Effector CD4-positive, alpha-beta T cell (primary cell): ENCODE measurements around the gene ALCAM.
A peak's percentile ranks its signal among the peaks of the same experiment; 100 is the strongest.

Source experiments
- DNase-seq: peaks from one replicate; pipeline ENCODE4 v3.0.0-alpha.2; 2020
- total RNA-seq: gene quantifications from one replicate; lab custom pipeline; 2026; lab: John Stamatoyannopoulos, UW

ALCAM gene
- total RNA-seq: 15.2 reads per million, percentile 41 among the genes with 10 or more reads in this experiment

DNA sequence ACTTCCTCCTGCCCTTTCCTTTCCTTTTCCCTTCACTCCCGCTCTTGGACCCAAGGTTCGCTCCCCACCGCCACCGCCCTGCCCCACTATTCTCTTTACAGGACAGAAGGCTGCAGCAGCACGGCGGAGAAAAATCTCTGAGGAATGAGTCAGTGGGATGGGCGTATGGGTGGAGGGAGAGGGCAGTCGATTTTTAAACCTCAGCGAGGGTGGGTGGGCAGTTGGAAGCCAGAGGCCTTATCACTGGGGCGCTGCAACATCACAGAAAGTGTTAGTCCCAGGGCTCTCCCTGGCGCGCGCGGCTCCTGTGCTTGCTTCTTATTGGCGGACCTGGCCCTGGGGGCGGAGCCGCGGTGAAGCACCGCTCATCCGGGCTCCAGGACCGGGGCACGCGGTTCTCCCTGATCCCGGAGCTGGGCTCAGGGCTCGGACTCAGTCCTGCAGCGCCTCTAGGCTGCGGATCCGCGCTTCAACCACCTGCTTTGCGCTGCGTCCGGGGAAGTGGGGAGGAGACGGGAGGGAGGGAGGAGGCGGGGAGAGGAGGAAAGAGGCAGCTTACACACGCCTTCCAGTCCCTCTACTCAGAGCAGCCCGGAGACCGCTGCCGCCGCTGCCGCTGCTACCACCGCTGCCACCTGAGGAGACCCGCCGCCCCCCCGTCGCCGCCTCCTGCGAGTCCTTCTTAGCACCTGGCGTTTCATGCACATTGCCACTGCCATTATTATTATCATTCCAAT lies at the start of gene ALCAM:
Gene ALCAM (plus strand): TSS at position 584 of the 737 bp plus-strand sequence.
- DNase-seq: peak; percentile 74

DNA sequence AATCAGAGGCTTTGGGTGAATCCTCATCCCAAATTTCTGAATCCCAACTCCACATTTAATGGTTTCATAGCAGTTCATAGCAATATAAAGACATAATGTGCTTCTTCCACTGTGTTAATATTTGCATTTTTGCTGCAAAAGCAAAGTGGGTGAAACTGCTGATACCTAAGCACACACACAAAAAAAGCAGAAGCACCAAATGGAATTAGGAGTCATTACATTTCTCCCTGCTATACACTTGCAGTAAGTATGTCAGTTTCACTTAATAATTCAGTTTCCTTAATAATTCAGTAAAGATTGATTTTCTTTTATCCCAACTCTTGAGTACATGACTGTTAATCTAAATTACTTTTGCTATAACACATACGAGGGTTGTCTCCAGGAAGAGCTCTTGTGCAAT lies 48.9 kb upstream of the ALCAM start:
- no peak for DNase-seq

DNA sequence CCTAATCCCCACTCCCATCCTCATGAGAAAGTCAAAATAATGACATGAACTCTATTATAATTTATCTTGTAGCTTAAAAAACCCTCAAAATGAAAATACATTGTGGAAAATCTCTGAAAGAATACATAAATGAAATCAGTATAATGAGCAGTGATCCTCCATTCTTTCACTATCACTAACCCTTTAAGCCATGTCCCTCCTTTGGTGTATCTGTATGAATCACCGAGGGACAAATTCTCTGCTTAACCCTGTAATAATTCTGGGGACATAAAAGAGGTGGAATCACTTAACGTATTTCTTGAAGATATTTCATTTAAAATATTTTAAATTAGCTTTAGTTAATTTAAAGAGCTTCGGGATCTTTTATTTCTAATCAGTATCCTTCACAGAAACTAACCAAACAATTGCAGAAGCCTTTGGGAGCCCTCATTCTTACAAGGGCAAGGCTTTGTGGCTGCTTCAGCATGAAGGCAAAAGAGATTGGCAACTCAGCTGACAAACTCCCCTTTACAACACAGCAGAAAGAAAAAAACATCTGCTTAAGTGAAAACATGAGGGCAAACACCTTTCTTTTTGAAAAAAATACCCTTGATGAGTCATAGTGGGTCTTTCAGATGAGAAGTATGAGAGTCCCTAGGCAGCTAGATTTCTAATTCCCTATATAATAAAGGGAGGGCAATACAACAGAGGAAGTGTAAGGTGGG lies 44.0 kb upstream of the ALCAM start:
- no peak for DNase-seq

DNA sequence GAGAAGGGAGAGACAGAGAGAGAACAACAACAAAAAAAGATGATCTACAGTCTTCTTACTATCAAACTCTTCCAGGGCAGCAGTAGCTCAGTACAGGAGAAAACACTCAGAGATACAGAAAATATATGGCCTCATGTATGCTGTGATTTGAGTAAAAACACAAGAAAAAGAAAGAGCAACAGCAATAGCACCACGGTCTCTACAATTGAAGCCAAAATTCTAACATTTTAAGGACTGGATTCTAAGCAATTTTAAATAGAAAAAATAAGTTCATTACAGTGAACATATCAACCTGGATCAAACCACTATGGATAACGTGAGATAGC lies 43.5 kb upstream of the ALCAM start:
- no peak for DNase-seq

DNA sequence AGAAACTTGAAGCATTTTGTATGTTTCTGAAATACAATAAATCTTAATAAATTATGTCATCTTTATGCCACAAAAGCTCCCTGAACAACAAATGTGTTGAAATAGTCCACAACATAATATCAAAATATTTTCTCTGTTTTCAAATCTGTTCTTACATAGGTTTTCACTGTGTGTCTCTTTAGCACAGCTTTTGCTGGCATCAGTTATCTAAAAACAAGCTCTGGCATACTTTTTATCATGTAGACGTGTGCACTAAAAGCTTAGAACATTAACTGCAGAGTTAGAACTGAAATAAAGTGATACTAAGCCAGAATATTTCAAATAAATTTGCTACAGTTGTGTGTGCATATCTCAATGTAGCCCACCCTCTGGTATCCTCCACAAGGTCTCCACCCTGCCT lies 41.8 kb upstream of the ALCAM start:
- no peak for DNase-seq

DNA sequence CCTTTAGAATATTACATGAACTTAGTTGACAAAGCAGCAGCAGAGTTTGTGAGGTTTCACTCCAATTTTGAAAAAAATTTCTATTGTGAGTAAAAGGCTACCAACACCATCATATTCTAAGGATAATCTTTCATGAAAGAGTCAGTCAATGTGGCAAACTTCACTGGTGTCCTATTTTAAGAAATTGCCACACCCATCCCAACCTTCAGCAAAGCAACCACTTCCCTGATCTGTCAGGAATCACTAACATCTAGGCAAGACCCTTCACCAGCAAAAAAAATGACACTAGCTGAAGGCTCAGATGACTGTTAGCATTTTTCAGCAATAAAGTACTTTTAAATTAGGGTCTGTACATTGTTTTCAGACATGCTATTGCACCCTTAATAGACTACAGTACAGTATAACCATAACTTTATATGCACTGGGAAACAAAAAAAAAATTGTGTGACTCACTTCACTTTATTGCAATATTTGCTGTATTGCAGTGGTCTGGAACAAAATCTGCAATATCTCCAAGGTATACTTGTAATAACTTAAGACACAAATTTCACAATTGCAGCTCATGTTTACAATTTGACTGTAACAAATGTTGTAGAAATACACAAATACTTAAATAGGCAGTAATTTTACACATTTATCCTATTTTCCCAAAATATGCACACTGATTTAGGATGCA lies 38.9 kb upstream of the ALCAM start:
- DNase-seq: no peak

DNA sequence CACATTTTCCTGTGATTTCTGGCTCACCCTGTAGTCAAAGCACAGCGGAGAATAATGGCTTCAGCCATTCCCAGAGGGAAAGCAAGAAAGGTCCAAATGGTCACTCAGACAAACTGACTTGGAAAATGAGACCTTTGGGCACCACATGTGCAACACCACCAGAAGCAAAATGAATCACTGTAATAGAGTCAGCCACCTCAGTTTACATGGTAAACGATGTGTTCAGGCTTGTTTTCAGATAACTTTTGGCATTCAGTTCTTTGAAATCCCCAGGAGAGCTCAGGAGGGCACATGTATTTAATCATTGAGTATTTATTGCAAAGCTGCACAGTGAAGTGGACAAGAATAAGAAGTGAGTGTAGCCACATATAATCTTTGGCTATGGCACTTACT lies 38.4 kb upstream of the ALCAM start:
- DNase-seq: no peak

DNA sequence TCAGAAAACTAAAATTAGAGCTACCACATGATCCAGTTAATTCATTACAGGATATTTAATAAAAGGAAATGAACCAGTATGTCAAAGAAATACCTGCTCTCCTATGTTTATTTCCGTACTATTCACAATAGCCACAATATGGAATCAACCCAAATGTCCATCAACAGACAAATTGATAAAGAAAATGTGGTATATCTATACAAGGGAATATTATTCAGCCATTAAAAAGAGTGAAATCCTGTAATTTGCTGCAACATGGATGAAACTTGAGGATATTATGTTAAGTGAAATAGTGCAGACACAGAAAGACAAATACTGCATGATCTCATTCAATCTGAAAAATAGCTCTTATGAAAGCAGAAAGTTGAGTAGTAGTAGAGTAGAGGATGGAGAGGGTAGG lies 33.7 kb upstream of the ALCAM start:
- DNase-seq: no peak

DNA sequence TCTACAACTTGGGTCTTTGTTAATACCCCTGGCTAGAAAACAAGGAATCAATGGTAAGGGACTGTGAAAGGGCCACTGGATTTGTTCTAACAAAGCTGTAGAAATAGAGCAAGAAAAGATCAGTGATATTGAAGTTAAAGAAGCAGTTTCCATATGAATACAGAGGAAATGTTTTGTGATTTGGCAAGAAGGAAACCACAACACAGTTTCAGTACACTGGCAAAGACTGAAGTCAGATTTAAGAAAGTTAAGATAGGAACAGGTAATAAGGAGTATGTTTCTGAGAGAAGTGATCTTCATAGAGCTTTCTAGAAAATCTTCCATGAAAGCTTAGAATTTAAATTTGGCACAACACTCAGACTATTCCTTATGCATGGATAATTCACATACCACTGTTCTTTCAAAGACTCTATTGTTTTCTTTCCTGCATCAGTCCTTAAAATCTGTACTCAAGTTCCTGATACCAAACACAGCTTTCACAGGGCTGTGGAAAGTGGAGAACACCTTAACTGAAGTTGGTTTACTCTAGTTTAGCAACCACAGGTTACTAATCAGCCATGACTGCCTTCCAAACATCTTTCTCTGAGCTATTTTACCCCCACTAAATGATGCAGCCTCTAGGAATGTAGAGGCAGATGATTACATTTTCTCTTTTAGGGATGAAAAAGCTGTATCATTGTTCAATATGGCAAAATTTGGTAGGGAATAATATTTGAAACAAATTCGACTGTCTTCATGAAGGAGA lies 32.4 kb upstream of the ALCAM start:
- DNase-seq: no peak

DNA sequence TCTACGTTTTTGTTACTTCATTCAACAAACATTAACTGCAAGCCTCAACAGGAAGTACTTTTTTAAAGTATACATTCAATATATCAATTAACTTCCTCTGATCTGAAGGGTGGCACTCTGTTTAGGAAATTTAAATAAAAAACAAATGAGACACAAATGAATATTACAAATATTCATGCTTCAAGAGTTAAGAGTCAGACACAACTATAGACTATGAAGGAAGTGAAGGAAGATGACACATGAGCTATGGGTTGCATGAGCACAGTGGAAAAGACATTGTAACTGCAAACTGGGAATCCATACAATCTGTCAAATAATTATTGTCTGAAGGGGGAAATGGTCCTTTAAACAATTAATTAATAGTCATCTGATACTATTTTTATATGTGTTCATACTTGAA lies 26.8 kb upstream of the ALCAM start:
- no peak for DNase-seq

DNA sequence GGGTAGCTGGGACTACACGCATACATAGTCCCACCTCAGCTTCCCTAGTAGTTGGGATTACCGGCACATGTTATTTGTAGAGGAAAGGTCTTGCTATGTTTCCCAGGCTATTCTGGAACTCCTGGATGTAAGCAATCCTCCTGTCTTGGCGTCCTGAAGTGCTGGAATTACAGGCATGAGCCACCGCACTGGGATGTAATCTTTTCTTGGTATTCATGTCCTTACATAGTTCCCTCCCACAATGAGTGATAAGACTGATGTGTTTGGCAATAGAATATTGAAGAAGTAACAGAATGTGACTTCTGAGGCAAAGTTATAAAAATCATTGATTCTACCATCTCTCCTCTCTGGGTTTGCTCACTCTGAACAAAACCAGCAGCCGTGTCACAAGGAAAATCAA lies 22.7 kb upstream of the ALCAM start:
- DNase-seq: no peak

DNA sequence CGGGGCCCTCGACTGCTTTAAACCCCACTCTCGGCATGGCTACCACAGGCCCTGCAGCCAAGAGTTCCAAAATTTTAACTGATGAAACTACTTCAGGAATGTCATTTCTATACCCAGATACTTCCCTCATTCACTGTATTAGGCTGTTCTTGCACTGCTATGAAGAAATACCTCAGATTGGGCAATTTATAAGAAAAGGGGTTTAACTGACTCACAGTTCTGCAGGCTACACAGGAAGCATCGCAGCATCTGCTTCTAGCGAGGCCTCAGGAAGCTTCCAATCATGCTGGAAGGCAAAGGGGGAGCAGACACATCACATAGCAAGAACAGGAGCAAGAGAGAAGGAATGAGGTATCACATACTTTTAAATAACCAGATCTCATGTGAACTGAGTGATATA lies 21.6 kb upstream of the ALCAM start:
- no peak for DNase-seq

DNA sequence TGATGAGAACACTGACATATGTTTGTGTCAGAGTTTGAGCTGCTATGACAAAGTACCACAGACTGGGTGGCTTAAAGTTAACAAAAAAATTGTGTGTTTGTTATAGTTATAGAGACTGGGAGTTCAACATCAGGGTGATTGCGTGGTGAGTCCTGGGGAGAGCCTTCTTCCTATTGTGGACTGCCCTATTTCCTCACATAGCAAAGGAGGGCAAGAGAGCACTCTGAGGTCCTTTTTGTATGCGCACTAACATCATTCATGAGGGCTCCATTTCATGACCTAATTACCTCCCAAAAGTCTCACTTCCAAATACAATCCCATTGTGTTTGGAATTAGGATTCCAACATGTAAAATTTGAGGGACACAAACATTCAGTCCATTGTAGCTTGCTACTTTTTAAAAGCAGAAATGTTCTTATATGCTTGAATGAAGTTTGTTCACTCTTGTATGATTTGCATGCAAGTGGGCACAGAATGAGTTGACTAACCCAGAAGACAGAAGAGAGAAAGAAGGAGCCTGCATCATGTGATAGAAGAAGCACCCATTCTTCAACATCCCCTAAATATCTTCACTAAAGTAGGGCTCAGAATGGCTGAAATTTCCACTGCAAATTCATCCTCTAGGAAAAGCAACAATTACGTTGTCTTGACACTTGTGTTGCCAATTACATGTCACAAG lies 18.9 kb upstream of the ALCAM start:
- no peak for DNase-seq

DNA sequence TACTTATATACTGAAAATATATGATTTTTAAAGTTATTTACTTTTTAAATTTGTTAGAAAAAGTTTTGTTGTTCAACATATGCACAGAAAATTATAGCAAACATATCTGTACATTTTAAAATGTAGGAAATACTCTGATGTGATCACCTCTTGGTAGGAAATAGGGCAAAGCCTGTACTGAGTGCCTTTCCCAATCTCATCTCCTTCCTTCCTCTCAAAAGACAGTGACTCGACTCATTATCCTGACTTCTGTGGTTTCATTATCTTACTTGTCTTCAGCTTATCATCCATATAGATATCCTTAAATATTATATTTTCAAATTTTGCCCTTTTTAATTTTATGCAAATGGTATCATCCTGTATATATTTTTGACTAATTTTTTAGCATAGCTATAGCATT lies 18.4 kb upstream of the ALCAM start:
- no peak for DNase-seq

DNA sequence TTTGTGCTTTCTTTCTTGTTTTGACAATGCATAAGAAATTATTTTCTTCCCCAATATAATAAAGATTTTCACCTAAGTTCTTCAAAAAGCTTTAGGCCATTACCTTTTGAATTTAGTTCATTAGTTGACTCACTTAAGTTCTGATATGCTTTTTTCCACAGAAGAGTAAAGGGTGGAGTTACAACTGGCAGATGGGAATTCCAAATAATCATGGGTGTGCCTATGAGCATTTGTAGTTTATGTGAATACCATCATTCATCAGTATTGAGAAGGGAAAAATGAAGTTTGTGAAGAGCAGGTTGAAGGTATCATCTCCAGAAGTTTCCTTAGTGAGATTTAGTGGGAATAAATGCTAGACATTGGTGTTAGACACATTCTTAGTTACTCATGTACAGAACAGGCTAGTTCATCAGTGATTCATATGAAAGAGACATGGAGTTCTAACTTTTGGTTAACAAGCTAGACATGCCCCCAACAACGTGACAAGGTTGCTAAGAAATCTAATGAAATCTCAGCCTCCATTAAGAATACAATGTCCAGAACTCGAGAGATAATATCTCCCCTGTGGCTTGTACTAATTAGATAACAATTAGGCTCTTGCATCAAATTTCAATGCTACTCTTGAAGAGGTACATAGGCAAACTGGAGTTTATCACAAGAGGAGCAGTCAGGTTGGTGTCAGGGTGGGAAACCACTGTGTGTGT lies 16.9 kb upstream of the ALCAM start:
- DNase-seq: no peak

DNA sequence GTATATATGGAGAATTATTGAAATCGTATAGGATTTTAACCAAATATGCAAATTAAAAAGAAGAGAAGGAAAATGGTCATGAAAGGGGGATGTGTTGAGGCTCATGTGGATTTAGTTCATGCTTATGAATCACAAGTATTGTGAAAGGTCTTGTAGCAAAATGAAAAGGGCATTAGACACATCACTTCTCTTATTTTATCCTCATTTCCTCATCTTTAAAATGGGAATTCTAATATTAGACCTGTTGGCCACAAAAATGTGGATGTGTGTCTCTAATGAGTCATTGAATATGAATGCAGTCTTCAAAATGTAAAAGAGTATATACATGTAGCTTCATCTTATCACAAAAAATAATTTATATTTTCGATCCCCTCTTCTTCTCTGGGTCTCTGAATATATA lies 14.9 kb upstream of the ALCAM start:
- DNase-seq: no peak

DNA sequence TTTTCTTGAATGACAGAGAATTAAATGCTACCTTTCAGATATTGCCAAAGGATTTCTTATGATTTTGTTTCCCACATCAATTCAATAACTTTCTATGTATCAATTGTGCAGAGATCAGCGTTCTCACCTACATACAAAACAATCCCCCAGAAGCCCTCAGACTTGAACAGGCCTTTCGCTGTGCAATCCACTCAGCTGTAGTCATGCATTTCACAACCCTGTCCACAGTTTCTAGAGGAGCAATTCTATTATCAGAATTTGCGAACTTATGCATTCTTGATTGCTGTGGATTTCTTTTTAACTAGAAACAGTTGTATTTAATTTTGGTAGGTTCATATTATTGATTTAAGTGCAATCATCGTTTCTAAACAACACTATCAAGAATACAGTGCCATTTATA lies 13.7 kb upstream of the ALCAM start:
- DNase-seq: no peak

DNA sequence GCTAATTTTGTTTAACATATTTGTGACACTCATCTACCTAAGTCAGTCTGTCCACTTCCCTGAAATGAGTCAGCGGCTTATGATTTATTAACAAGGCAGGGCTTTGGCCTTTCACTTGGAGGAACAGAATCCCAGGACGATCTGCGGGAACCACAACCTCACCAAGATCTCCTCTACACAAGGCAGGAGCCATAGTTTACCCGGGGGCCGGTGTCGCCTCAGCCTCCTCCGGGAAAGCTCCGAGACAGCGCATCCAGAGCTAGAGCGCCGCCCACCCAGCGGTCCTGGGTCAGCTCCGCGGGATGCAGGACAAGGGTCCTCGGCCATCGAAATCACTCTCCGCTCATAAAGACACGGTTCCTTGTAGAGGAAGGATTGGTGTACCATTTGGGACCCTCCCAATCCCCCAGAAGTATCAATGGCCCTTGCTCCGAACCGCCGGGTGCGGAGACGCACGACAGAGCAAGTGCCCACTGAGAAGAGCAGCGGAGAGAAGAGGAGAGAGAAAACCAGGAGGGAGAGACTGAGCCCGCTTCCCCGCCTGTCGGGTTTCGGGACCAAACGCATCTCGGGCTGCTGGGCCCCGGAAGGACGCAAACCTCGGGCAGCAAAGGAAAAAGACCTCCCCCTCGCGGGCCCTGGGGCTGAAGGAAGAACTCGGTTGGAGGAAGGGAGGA lies 13.1 kb upstream of the ALCAM start:
- no peak for DNase-seq

DNA sequence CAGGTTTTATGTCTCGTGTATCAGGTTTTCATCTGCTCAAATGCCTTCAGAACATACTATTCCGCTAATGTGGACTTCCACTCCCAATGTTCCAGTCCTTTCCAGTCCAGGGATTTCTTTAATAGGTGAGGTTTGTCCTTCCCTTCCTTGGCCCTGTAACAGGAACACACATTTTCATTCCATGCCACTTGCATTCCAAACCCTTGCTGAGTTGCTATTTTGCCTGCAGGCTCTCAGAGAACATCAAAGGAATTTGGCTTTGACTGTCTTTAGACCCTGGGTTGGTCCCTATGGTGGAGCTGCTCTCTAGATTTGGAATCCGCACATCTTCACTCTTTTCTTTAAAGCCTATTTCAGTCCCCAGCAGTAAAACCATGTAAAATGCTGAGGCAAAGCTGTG lies 12.3 kb upstream of the ALCAM start:
- DNase-seq: no peak

DNA sequence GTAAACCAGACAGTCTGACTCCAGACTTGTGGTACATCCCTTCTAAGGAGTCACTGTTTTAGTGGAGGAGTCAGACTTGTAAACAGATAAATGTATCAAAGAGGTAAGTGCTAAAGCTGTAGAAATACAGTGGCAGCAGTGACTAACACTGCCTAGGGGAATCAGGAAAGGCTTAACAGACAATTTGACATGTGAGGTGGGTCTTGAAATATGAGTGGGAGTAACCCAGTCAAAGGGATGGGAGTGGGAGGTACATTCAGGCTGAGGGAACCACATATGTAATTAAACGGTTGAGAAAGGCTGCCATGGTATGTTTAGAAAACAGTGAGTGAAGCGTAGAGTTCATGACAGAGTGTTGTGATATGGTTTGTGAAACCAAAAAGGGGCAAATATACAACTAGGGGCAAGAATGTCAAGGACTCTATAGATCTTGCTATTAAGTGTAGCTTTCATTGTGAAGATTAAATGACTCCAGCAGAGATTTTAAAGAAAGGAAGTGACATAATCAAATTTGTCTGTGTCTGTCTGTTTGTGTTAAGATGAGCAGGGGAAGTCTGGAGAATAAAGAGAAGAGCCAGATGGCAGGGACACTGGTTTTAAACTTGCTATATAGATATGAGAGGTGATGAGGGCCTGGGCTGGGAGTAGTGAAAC lies 11.2 kb upstream of the ALCAM start:
- no peak for DNase-seq

DNA sequence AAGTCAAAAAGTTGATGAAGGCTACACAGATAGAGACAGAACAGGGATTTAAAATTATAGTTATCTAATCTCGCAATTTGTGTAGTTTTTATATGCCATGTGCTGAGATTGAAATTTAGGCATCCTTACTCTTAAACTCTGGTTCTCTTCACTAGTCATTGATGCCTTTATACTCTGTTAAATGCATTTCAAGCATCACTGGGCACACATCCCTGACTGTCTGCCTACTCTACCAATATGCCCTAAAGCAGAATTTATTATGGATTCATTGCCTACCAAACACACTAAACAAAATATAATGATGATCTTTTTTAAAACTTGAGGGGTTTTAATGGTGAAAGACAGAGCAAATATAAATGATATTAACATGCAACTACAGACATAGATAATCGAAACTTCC lies 10.3 kb upstream of the ALCAM start:
- no peak for DNase-seq
